Measurements from ENCODE around the gene GRM4. TPM values are rescaled to one million over a fixed set of nuclear protein-coding genes. Genes with fewer than 3 reads are reported as not detected.
A peak's percentile ranks its signal among the peaks of the same experiment; 100 is the strongest.

GRM4 gene
- total RNA-seq, 1 experiment from 2014 or later, result not detected

GRCh38 chr6:34157851-34158250 is 12.0 kb upstream of the GRM4 start:
- no peak for DNase-seq (ENCODE audit: low read depth)

- DNase-seq (ENCODE audit: low read depth), result no peak
Measured at GRCh38 chr6:34157236-34157830, 11.4 kb upstream of the GRM4 start.

- DNase-seq (ENCODE audit: low read depth), result no peak
Measured at GRCh38 chr6:34155471-34156300, 9.8 kb upstream of the GRM4 start.

GRCh38 chr6:34154668-34155447 is 9.0 kb upstream of the GRM4 start:
- peak; percentile 18 for DNase-seq (ENCODE audit: low read depth)

GRCh38 chr6:34152806-34153520 is 7.1 kb upstream of the GRM4 start:
- no peak for DNase-seq (ENCODE audit: low read depth)

- no peak for DNase-seq (ENCODE audit: low read depth)
Measured at GRCh38 chr6:34152042-34152524, 6.2 kb upstream of the GRM4 start.

- DNase-seq (ENCODE audit: low read depth), result no peak
Measured at GRCh38 chr6:34151321-34152041, 5.6 kb upstream of the GRM4 start.

GRCh38 chr6:34150766-34151165 is 4.9 kb upstream of the GRM4 start:
- DNase-seq (ENCODE audit: low read depth), result no peak

- no peak for DNase-seq (ENCODE audit: low read depth)
Measured at GRCh38 chr6:34149831-34150400, 4.0 kb upstream of the GRM4 start.

GRCh38 chr6:34149452-34149810 is 3.5 kb upstream of the GRM4 start:
- DNase-seq (ENCODE audit: low read depth), result no peak

GRCh38 chr6:34148631-34149451 is 3.0 kb upstream of the GRM4 start:
- DNase-seq (ENCODE audit: low read depth), result no peak

- DNase-seq (ENCODE audit: low read depth), result no peak
Measured at GRCh38 chr6:34147906-34148630, 2.2 kb upstream of the GRM4 start.

GRCh38 chr6:34146801-34147592 is 1.1 kb upstream of the GRM4 start:
- no peak for DNase-seq (ENCODE audit: low read depth)

- DNase-seq (ENCODE audit: low read depth), result no peak
Measured at GRCh38 chr6:34145161-34146020, 496 bp downstream of the GRM4 start.

GRCh38 chr6:34144581-34145160 is 1.2 kb downstream of the GRM4 start:
- no peak for DNase-seq (ENCODE audit: low read depth)

GRCh38 chr6:34143884-34144580 is 1.9 kb downstream of the GRM4 start:
- DNase-seq (ENCODE audit: low read depth), result no peak
